ENCODE data around the gene SFXN1. TPM values are rescaled to one million over a fixed set of nuclear protein-coding genes. Genes with fewer than 3 reads are reported as not detected.

SFXN1 gene, protein sequence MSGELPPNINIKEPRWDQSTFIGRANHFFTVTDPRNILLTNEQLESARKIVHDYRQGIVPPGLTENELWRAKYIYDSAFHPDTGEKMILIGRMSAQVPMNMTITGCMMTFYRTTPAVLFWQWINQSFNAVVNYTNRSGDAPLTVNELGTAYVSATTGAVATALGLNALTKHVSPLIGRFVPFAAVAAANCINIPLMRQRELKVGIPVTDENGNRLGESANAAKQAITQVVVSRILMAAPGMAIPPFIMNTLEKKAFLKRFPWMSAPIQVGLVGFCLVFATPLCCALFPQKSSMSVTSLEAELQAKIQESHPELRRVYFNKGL
- total RNA-seq (2022; extraction: Qiagen RNA extraction) = 81.9 to 104 TPM (median 97.6 TPM) in 5 replicates

DNA sequence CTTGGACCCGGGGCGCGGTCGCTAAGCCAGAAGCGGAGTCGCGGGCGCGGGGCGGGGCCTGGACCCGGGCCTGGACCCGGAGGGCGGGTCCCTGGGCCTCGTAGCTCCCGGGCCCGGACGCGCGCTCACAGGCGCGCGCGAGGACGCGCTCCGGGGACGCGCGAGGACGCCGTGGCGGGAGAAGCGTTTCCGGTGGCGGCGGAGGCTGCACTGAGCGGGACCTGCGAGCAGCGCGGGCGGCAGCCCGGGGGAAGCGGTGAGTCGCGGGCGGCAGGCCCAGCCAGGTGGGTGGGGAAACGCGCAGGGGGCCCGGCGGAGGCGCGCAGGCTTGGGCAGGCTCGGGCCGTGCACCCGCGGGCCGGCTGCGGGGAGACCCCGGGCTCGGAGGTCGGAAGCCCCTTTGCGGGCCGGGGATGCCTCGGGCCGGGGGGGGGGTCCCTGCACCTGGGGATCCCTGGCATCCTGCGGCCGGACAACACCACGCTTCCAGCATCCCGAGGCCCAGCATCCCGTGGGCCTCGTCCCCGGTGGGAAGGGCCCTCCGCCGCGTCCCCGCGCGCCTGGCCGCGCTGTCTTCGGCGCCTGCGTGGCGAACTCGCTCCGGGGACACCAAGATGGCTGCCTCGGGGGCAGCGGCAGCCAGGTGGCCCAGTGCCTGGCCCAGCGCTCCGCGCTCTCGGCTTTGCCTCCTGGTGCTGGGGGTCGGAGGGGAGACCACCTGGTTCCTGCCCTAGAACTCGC, at the start of gene SFXN1:
SFXN1 (plus strand) TSS at position 177 of the 741 bp plus-strand sequence. CDS start 13,544 bp downstream, outside the sequence.

DNA sequence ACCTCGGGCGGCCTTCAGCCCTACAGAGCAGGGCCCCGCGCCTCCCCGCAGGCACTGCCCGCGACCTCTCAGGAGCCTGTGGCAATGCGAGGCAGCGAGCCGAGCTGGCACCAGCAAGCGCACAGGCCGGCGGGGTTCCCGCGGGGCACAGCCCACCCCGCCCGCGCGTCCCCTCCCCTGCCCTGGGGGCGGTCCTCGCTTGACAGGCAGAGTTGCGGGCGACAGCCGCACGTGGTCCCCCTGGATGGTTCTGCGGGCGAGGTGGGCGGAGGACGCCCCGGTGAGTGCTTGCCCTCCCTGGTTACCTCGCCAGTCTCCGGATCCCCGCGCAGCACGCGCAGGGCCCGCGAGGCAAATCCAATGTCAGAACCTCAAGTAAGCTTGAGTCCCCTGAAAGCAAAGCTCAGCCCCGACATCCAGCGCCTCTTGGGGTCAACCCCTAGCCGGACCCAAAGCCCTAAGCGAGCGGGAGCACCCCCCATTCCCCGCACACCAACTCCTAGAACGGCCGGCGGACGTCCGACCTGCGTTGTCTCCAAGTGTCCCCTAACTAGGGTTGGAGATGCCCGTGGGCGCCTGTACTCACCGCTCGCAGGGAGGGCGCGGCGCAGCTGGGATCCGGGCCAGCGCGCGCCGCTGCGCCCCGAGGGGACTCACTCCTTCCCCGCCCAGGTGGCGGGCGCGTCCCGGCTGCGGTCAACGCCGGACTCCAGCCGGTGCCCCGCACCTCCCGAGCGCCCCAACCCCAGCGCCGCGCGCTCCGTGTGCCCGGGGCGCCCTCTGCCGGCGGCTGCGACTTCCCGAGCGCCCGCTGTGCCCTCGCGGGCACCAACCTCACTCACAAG, 34.1 kb upstream of the SFXN1 start, which contains the start of gene DRD1:
DRD1 (minus strand) TSS at position 123 of the 845 bp plus-strand sequence. CDS start 1,083 bp downstream, outside the sequence.

Other genes starting within 250 kb of the SFXN1 start
- gene DRD1, start 34.4 kb upstream of the SFXN1 start, total RNA-seq (2022; extraction: Qiagen RNA extraction) = 0.02 to 0.15 TPM (median 0.06 TPM) in 5 replicates
- 0.34 to 0.69 TPM (median 0.55 TPM) in 5 replicates for gene HRH2, start 179.5 kb downstream of the SFXN1 start, total RNA-seq (2022; extraction: Qiagen RNA extraction)

All from A549 treated with dexamethasone at 1 μM for 4 hours (cell line).